H9 (cell line): ENCODE data around the gene RNF39. TPM values are rescaled to one million over a fixed set of nuclear protein-coding genes. Genes with fewer than 3 reads are reported as not detected.

Source experiments
- DNase-seq: peaks from one replicate; pipeline ENCODE4 v3.0.0-alpha.2; 2017
- H2AFZ ChIP-seq: one replicate; pipeline ENCODE4 v1.6.1; 2013; ENCODE audit warnings: mild to moderate bottlenecking, low read length, control low read depth, moderate library complexity
- H2AK5ac ChIP-seq: 2 replicates; pipeline ENCODE4 v1.6.1; 2013; ENCODE audit warnings: low read length, control low read depth, mixed read lengths; ENCODE audit not compliant: insufficient read length
- H2BK120ac ChIP-seq: one replicate; pipeline ENCODE4 v1.6.1; 2013; ENCODE audit warnings: low read depth, mild to moderate bottlenecking, low read length, control low read depth, inconsistent platforms; ENCODE audit not compliant: poor library complexity, severe bottlenecking
- H2BK12ac ChIP-seq: 2 replicates; pipeline ENCODE4 v1.6.1; 2013; ENCODE audit warnings: low read length, control low read depth, mixed read lengths, low read depth; ENCODE audit not compliant: insufficient read length
- H2BK15ac ChIP-seq: 2 replicates; pipeline ENCODE4 v1.6.1; 2013; ENCODE audit warnings: low read depth, low read length, control low read depth
- H2BK20ac ChIP-seq: one replicate; pipeline ENCODE4 v1.6.1; 2013; ENCODE audit warnings: low read depth, mild to moderate bottlenecking, low read length, control low read depth, inconsistent platforms; ENCODE audit not compliant: poor library complexity, severe bottlenecking
- H2BK5ac ChIP-seq: 2 replicates; pipeline ENCODE4 v1.6.1; 2013; ENCODE audit warnings: low read length, control low read depth, mixed read lengths; ENCODE audit not compliant: insufficient read length
- H3K14ac ChIP-seq: 2 replicates; pipeline ENCODE4 v1.6.1; 2013; ENCODE audit warnings: low read length, control low read depth; ENCODE audit not compliant: insufficient read depth
- H3K18ac ChIP-seq: 2 replicates; pipeline ENCODE4 v1.6.1; 2013; ENCODE audit warnings: low read depth, mild to moderate bottlenecking, mixed read lengths, low read length, control low read depth; ENCODE audit not compliant: insufficient read length
- H3K23ac ChIP-seq: 2 replicates; pipeline ENCODE4 v1.6.1; 2013; ENCODE audit warnings: low read length, control low read depth, mixed read lengths, low read depth; ENCODE audit not compliant: insufficient read length
- H3K23me2 ChIP-seq: 2 replicates; pipeline ENCODE4 v1.6.1; 2013; ENCODE audit warnings: low read depth, mild to moderate bottlenecking, mixed read lengths, low read length, control low read depth; ENCODE audit not compliant: insufficient read length, poor library complexity, severe bottlenecking
- H3K27ac ChIP-seq: 2 replicates; pipeline ENCODE4 v1.5.1; 2013; ENCODE audit warnings: low read length, control low read depth, mixed read lengths, low read depth; ENCODE audit not compliant: insufficient read length
- H3K27me3 ChIP-seq: 2 replicates; pipeline ENCODE4 v1.6.1; 2013; ENCODE audit warnings: low read length, control low read depth, inconsistent platforms; ENCODE audit not compliant: insufficient read depth
- H3K4ac ChIP-seq: 2 replicates; pipeline ENCODE4 v1.6.1; 2013; ENCODE audit warnings: low read depth, mild to moderate bottlenecking, control low read depth, inconsistent platforms, low read length, moderate library complexity
- H3K4me1 ChIP-seq: 2 replicates; pipeline ENCODE4 v1.6.1; 2013; ENCODE audit warnings: low read length, control low read depth, inconsistent platforms; ENCODE audit not compliant: insufficient read depth
- H3K4me2 ChIP-seq: 2 replicates; pipeline ENCODE4 v1.6.1; 2013; ENCODE audit warnings: low read length, control low read depth, mixed read lengths; ENCODE audit not compliant: insufficient read length, insufficient read depth
- H3K56ac ChIP-seq: 2 replicates; pipeline ENCODE4 v1.6.1; 2013; ENCODE audit warnings: low read depth, mild to moderate bottlenecking, mixed read lengths, low read length, control low read depth; ENCODE audit not compliant: insufficient read length
- H3K79me1 ChIP-seq: 2 replicates; pipeline ENCODE4 v1.6.1; 2013; ENCODE audit warnings: low read depth, mild to moderate bottlenecking, moderate library complexity, low read length, control low read depth, inconsistent platforms; ENCODE audit not compliant: insufficient read depth, poor library complexity, severe bottlenecking
- H3K79me2 ChIP-seq: 2 replicates; pipeline ENCODE4 v1.6.1; 2013; ENCODE audit warnings: low read length, control low read depth, inconsistent platforms; ENCODE audit not compliant: insufficient read depth
- H3K9ac ChIP-seq: 2 replicates; pipeline ENCODE4 v1.6.1; 2013; ENCODE audit warnings: low read length, control low read depth, mixed read lengths; ENCODE audit not compliant: insufficient read length; ENCODE audit errors: extremely low read depth
- H3K9me3 ChIP-seq: one replicate; pipeline ENCODE4 v1.6.1; 2013; ENCODE audit warnings: low read depth, low read length, inconsistent platforms; ENCODE audit not compliant: control insufficient read depth
- H3T11ph ChIP-seq: one replicate; pipeline ENCODE4 v1.6.1; 2013; ENCODE audit warnings: mild to moderate bottlenecking, low read length, control low read depth, inconsistent platforms
- H4K20me1 ChIP-seq: one replicate; pipeline ENCODE4 v1.6.1; 2013; ENCODE audit not compliant: control insufficient read depth, insufficient read length, insufficient read depth
- H4K5ac ChIP-seq: 2 replicates; pipeline ENCODE4 v1.6.1; 2013; ENCODE audit warnings: low read depth, mild to moderate bottlenecking, mixed read lengths, low read length, control low read depth; ENCODE audit not compliant: insufficient read length
- H4K8ac ChIP-seq: replicated peaks from 2 replicates; pipeline ENCODE4 v1.6.1; 2013; ENCODE audit warnings: low read length, control low read depth, mixed read lengths, low read depth; ENCODE audit not compliant: insufficient read length
- H4K91ac ChIP-seq: 2 replicates; pipeline ENCODE4 v1.6.1; 2013; ENCODE audit warnings: low read depth, mild to moderate bottlenecking, moderate library complexity, mixed read lengths, low read length, control low read depth; ENCODE audit not compliant: insufficient read length
- H3K27ac Mint-ChIP-seq, 3 experiments: 2 replicates in 2 of 3; 3 replicates in 1 of 3; pipeline ENCODE4 v1.8.0; 2020 to 2021; ENCODE audit warnings: mixed read lengths in 3 of 3, mild to moderate bottlenecking in 1 of 3, moderate library complexity in 1 of 3
- H3K27me3 Mint-ChIP-seq: 2 replicates; pipeline ENCODE4 v1.8.0; 2021; ENCODE audit warnings: low read depth, mild to moderate bottlenecking, moderate library complexity, mixed read lengths
- H3K36me3 Mint-ChIP-seq, 3 experiments: 2 replicates in 2 of 3; 3 replicates in 1 of 3; pipeline ENCODE4 v1.8.0; 2020 to 2021; ENCODE audit warnings: low read depth in 3 of 3, mixed read lengths in 3 of 3; ENCODE audit not compliant: insufficient read depth in 1 of 3
- H3K4me1 Mint-ChIP-seq, 2 experiments: 2 replicates each; pipeline ENCODE4 v1.8.0; 2020; ENCODE audit warnings: mixed read lengths in 2 of 2
- H3K4me3 Mint-ChIP-seq, 2 experiments: 2 replicates in 1 of 2; 3 replicates in 1 of 2; pipeline ENCODE4 v1.8.0; 2020 to 2021; ENCODE audit warnings: mild to moderate bottlenecking in 2 of 2, mixed read lengths in 2 of 2, moderate library complexity in 1 of 2
- H3K9me3 Mint-ChIP-seq, 2 experiments: 2 replicates in 1 of 2; 3 replicates in 1 of 2; pipeline ENCODE4 v1.8.0; 2020; ENCODE audit warnings: mild to moderate bottlenecking in 2 of 2, mixed read lengths in 2 of 2, moderate library complexity in 1 of 2
- WGBS: extraction: QIAGEN DNeasy Blood & Tissue Kit; methylation state at CpG from one replicate; pipeline ENCODE4 v1.1.7; 2013; ENCODE audit warnings: missing lambda C conversion rate, low lambda C conversion rate, mixed read lengths; ENCODE audit not compliant: insufficient read length; ENCODE audit errors: extremely low coverage; 5-methylcytosine and 5-hydroxymethylcytosine counted together
- total RNA-seq: library from RNA; stranded (reverse); gene quantifications from 2 replicates; pipeline ENCODE4 v1.2.1, GENCODE V29; 2021
- TF ChIP-seq, protein P1 (sequence below): fragments of 200-600 bp; sonication (generic); conservative IDR thresholded peaks from 3 replicates; pipeline ENCODE4 v1.8.0; 2021; ENCODE audit warnings: antibody characterized with exemption, mild to moderate bottlenecking

RNF39 gene
- total RNA-seq, 1 experiment from 2014 or later = 0.26 TPM

- peaks cover 22% of the 10 kb centered on the region for H3K23me2 ChIP-seq
- no peak overlapping the region for H3K18ac ChIP-seq
- no peak overlapping the region for H3K56ac ChIP-seq
- peaks cover 0 to 2% (median 0%) of the 10 kb centered on the region in 3 experiments; a peak in 1 of 7 replicates for H3K36me3 Mint-ChIP-seq
- H3K79me1 ChIP-seq = no peaks in the 10 kb centered on the region
- H3K27me3 ChIP-seq = peaks cover 36% of the 10 kb centered on the region; the same call in 1 of the 2 replicates
- H2BK15ac ChIP-seq = no peak overlapping the region
- H3K9ac ChIP-seq = no peak overlapping the region
- no peak overlapping the region for H2AFZ ChIP-seq
- no peak overlapping the region for H2BK12ac ChIP-seq
- H4K20me1 ChIP-seq = no peaks in the 10 kb centered on the region
- no peak overlapping the region for H2BK5ac ChIP-seq
- H3K27ac Mint-ChIP-seq = no peak overlapping the region
- H3K9me3 ChIP-seq = no peaks in the 10 kb centered on the region
- no peak overlapping the region for H3K27ac ChIP-seq
- TF ChIP-seq, protein P1, sequence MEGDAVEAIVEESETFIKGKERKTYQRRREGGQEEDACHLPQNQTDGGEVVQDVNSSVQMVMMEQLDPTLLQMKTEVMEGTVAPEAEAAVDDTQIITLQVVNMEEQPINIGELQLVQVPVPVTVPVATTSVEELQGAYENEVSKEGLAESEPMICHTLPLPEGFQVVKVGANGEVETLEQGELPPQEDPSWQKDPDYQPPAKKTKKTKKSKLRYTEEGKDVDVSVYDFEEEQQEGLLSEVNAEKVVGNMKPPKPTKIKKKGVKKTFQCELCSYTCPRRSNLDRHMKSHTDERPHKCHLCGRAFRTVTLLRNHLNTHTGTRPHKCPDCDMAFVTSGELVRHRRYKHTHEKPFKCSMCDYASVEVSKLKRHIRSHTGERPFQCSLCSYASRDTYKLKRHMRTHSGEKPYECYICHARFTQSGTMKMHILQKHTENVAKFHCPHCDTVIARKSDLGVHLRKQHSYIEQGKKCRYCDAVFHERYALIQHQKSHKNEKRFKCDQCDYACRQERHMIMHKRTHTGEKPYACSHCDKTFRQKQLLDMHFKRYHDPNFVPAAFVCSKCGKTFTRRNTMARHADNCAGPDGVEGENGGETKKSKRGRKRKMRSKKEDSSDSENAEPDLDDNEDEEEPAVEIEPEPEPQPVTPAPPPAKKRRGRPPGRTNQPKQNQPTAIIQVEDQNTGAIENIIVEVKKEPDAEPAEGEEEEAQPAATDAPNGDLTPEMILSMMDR = no peak
- H3K14ac ChIP-seq = no peak overlapping the region
- peaks cover 5% of the 10 kb centered on the region; the same call in 1 of the 2 replicates for H3K4me1 ChIP-seq
- no CpG with 5 or more reads among the region's 15 CpGs for WGBS
- no peak overlapping the region for H2AK5ac ChIP-seq
- no peak overlapping the region for H4K5ac ChIP-seq
- peak overlapping the region; percentile 42 to 76 for H3K4me3 Mint-ChIP-seq
- no peak overlapping the region for H3K4ac ChIP-seq
- H3K4me2 ChIP-seq = peak overlapping the region; percentile 95
- peaks cover 0 to 5% of the 10 kb centered on the region in 2 experiments; a peak in 3 of 5 replicates for H3K9me3 Mint-ChIP-seq
- H3T11ph ChIP-seq = no peak overlapping the region
- no peak overlapping the region for H4K91ac ChIP-seq
- no peak for DNase-seq
- no peak overlapping the region for H3K23ac ChIP-seq
- H3K4me1 Mint-ChIP-seq = peaks cover 37 to 39% of the 10 kb centered on the region in 2 experiments
- H4K8ac ChIP-seq = no peak overlapping the region
- no peak overlapping the region for H2BK20ac ChIP-seq
- no peak overlapping the region for H2BK120ac ChIP-seq
- peaks cover 96% of the 10 kb centered on the region for H3K27me3 Mint-ChIP-seq
- no peaks in the 10 kb centered on the region for H3K79me2 ChIP-seq
Observed at GRCh38 chr6:30102414-30102969, 26.9 kb upstream of the RNF39 start.
